Medulla oblongata (tissue), 1 donor: ENCODE measurements around the gene MKI67.
"Not testable (repeated sequence)": the region's sequence is repeated elsewhere in the genome, so short reads cannot be mapped to it uniquely, and the experiment has no call there.

Experiments
- DNase-seq: peaks from one replicate; pipeline ENCODE4 v3.0.0-alpha.2; 2015; ENCODE audit errors: extremely low spot score

Gene MKI67

GRCh38 chr10:128150045-128150493 is 23.8 kb upstream of the MKI67 start:
- peak; percentile 79 for DNase-seq

- no peak for DNase-seq
These were observed 23.2 kb upstream of the MKI67 start for GRCh38 chr10:128149267-128150014.

DNA sequence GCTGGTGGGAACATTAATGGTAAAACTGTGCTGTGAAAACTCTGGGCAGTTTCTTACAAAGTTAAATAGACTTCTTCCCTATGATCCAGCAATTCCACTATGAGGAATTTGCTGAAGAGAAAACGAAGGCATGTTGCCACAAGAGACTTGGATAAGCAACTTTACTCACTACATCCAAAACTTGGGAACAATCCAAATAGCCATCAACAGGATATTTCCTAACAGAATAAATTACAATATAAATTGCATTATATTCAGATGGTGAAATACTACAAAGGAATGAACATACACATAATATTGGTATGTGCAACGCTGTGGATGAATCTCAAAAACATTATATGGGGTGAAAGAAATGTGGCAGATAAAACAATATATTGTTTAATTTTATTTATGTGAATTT is 21.4 kb upstream of the MKI67 start:
- no peak for DNase-seq

- no peak for DNase-seq
These were observed 20.8 kb upstream of the MKI67 start for GRCh38 chr10:128147064-128147463.

- DNase-seq = no peak
These were observed 18.3 kb upstream of the MKI67 start for GRCh38 chr10:128144547-128144946.

DNA sequence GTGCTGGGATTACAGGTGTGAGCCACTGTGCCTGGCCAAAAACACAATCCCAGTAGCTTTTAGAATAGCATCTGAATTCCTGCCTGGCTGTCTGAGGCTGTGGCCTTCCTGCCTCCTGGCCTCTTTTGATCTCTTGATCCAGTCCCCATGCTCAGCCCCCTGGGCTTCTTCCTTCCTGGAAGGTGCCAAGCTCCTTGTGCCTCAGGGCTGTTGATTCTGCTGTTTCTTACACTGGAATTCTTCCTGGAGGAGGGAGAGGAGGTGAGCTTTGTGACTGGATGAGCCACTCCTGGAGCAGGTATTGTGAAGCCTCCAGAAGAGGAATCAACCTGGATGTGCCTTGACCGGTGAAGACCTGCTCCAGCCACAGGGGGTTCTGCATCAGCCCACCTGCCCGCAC is 17.3 kb upstream of the MKI67 start:
- DNase-seq = no peak

DNA sequence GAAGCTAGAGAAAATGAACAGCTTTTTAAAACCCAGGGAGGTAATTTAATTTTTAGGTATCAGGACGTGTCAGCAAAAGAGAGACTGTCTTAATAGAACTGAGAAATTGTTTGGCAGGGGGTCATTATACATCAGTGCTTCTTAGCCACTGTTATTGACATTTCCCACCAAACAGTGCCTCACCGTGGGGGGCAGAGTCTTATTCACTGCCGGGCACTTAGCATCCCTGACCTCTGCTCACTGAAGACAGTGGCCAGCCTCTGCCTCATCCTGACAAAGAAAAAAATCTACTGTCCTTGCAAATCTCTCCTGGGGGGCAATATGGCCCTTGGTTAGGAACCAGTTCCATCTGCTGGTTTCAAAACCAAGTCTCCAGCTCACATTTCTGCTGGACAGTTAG is 14.2 kb upstream of the MKI67 start:
- DNase-seq = no peak

GRCh38 chr10:128138429-128138828 is 12.2 kb upstream of the MKI67 start:
- DNase-seq = not testable (repeated sequence)

DNA sequence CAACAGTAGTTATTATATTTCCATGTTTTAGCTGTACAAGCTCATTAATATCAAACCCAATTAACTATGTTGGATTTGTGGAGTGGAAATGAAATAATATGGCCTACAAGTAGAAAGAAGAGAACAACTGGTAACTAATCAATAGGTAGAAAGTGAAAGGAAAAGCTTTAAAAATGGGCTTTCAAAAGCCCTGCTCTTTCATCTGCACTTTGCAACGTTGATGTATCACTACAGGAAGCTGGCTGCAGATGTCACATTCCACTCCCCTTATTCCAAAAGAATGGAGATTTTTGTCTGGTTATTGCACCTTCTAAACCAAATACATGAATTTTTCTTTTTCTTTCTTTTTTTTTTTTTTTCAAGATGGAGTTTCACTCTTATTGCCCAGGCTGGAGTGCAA is 11.7 kb upstream of the MKI67 start:
- no peak for DNase-seq

- DNase-seq = no peak
These were observed 3.8 kb upstream of the MKI67 start for GRCh38 chr10:128130051-128130450.

DNA sequence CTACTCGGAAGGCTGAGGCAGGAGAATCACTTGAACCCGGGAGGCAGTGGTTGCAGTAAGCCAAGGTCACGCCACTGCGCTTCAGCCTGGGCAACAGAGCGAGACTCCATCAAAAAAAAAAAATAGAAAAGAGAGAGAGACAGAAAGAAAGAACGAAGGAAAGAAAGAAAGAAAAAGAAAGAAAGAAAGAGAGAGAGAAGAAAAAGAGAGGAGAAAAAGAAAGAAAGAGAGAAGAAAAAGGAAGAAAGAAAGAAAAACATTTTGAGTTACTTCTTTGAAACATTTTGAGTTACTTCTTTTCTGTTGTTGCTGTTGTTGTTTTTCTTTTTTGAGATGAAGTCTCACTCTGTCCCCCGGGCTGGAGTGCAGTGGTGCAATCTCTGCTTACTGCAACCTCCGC is 2.4 kb upstream of the MKI67 start:
- no peak for DNase-seq

- no peak for DNase-seq
These were observed 743 bp downstream of the MKI67 start for GRCh38 chr10:128125416-128125943.

DNA sequence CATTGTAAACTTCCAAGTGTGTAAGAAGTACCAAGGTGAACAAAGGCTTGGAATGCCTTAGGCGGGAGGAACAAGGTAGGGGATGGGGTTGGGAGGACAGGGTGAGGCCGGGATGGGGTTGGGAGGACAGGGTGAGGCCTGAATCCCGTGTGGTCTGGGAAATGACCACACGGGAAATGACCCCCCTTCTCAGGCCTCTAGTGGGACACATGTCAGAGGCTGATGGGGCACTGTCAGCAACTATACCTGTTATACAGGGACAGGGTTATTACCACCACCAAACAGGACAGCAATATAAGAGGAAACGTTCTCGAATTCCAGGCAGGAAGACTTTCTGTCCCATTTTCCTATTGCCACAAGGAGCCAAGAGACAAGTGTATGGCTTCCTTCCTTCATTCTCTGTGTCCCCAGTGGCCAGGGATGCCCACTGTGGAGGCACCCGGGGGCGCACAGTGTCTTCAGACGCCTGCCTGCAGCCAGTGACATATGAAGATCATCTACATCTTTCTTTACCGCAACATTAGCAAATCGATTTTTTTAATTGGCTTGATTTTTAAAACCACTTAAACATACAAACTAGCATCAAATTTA is 1.3 kb downstream of the MKI67 start:
- no peak for DNase-seq

GRCh38 chr10:128123846-128124245 is 2.4 kb downstream of the MKI67 start:
- no peak for DNase-seq

GRCh38 chr10:128122931-128123330 is 3.3 kb downstream of the MKI67 start:
- DNase-seq = no peak

DNA sequence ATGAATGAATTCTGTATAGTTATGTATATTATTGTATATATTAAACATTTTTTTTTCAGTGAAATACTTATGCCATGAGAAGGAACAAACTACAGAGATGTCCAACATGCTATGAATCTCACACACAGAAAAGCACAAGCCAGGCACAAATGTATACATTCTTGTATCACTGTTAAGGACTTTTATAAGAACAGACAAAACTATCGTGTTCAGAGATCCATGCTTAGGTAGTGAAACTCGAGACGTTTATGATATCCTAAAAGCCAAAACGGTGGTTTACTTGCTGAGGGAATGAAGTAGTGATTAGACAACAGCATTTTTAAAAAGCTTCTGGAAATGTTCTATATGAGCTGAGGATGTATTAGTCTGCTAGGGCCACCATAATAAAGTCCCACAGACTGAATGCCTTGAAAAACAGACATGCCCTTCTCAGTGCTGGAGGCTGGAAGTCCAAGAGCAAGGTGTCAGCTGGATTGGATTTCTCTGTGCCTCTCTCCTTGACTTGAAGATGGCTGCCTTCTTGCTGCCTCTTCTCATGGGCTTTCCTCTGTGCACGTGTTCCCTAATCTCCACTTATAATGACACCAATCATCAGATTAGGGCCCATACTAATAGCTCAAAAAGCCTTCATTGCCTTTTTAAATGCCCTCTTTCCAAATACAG is 4.3 kb downstream of the MKI67 start:
- DNase-seq = no peak

DNA sequence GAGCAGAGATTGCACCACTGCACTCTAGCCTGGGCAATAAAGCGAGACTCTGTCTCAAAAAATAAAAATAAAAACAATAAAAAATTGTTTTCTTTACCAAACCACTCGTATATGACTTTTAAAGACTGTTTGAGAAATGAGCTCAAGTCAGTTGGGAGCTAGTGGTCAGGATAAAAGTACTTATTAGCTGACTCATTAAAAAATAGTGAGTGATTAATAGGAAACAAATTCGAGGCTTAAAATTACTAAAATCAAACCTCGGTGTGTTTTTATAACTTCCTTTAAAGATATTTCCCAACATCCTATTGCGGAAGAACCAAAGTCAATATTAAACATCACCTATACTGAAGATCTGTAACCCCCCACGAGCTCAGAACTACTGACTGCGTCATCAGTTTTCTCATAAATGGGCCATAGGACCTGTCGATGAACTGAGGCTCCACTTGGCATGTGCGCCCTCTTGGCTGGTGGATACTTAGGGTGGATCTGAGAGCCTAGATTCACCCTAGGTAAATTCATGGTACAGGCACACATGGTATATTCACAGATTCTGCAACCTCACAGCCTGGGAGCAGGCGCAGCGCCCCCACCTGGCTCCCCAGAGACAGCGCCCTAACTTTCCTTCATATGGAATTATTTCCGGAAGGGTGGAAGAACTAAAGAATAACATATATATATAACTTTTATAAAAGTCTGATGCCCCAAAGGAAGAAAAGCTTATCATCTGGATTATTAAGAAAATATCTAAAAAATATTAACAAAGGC is 9.2 kb downstream of the MKI67 start:
- DNase-seq = no peak

- no peak for DNase-seq
These were observed 10.0 kb downstream of the MKI67 start for GRCh38 chr10:128116187-128116586.

DNA sequence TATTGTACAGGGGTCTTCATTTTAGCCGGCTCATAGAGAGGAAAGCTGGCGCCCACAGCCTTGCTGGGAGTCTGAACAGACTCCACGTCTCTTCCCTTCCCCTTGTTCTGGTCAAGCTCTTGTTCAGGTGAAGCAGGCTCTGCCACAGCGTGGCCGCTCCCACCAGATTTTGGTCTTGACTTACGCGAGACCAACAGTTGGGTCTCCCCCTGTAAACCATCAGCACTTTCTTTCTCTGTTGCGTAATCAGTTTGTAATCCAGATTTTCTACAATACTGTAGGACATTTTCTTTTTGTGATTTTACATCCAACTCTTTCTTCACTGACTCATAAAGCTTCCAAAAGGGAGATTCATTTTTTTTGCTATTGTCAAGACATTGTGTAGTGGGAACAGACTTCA is 10.9 kb downstream of the MKI67 start:
- no peak for DNase-seq

DNA sequence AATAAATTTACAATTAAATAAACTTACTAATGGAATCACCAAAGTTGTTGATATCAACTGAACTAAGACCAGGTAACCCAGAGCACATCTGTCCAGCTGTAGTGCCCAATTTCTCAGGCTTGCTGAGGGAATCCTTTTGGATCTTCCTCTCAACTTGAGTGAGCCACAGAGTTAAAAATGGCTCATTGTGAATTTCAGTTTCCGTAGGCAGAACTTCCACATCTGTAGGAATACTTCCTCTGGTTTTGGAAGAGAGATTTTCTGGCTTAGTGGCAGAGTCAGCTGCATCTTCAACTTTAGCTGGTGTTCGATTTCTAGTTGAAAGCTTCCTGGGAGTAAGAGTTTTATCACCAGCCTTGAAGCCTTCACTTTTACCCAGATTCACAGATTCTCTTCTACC is 11.3 kb downstream of the MKI67 start:
- no peak for DNase-seq

GRCh38 chr10:128113026-128113425 is 13.2 kb downstream of the MKI67 start:
- no peak for DNase-seq

DNA sequence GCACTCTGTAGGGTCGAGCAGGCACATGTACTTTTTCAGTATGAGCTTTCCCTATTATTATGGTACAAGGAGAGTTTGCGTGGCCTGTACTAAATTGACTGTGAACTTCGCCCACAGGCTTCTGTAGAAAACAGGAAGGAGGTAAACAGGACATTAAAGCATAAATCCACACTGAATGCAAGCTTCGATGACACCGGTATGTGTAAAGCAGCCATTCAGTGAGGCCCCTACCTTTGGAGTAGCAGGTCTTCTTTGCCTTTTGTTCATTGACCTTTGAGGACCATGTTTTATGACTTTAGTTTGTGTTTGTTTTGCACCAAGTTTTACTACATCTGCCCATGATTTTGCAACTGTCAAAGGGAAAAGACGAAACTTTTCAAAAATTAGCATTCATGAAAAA is 14.5 kb downstream of the MKI67 start:
- DNase-seq = no peak
